Measurements from ENCODE around the gene CD70.

DNA sequence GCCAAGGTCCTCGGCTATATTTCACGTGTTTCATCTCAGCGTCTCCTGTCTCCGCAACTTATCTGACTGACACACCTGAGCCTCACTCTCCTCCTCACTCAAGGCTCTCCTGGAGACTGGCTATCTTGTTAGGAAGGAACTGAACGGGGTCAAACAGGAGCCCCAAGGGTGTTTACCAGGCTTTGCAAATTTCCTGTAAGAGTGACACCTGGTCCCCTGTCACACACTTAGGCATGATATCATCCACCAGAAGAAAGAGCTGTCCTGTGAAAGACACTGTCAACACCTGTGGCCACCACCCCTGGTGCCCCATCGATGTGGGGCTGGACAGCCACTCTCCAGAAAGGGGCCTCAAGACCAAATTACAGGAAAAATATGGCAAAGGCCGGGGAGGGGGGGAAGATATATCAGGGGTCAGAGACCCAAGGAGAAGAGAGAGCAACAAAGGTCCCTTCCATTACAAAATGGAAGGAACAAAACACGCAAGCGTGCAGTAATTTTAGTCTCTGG, 2.9 kb downstream of the CD70 start:
- TF ChIP-seq, protein P1, sequence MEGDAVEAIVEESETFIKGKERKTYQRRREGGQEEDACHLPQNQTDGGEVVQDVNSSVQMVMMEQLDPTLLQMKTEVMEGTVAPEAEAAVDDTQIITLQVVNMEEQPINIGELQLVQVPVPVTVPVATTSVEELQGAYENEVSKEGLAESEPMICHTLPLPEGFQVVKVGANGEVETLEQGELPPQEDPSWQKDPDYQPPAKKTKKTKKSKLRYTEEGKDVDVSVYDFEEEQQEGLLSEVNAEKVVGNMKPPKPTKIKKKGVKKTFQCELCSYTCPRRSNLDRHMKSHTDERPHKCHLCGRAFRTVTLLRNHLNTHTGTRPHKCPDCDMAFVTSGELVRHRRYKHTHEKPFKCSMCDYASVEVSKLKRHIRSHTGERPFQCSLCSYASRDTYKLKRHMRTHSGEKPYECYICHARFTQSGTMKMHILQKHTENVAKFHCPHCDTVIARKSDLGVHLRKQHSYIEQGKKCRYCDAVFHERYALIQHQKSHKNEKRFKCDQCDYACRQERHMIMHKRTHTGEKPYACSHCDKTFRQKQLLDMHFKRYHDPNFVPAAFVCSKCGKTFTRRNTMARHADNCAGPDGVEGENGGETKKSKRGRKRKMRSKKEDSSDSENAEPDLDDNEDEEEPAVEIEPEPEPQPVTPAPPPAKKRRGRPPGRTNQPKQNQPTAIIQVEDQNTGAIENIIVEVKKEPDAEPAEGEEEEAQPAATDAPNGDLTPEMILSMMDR (IDR thresholded peaks at IDR 0.05): no peak
- no peak for TF ChIP-seq ZFX (IDR thresholded peaks at IDR 0.05; ENCODE audit: borderline replicate concordance)

Measured in 22Rv1 (cell line).